ENCODE results near the gene FAM120A. TPM values are rescaled to one million over a fixed set of nuclear protein-coding genes. Genes with fewer than 3 reads are reported as not detected.

Gene FAM120A
- total and polyA plus RNA-seq, 9 of the 15 experiments (the other 6 are each of a cell fraction or from before 2014, with no cell fraction given): 8.7 to 71.0 (median 42.2) TPM

DNA sequence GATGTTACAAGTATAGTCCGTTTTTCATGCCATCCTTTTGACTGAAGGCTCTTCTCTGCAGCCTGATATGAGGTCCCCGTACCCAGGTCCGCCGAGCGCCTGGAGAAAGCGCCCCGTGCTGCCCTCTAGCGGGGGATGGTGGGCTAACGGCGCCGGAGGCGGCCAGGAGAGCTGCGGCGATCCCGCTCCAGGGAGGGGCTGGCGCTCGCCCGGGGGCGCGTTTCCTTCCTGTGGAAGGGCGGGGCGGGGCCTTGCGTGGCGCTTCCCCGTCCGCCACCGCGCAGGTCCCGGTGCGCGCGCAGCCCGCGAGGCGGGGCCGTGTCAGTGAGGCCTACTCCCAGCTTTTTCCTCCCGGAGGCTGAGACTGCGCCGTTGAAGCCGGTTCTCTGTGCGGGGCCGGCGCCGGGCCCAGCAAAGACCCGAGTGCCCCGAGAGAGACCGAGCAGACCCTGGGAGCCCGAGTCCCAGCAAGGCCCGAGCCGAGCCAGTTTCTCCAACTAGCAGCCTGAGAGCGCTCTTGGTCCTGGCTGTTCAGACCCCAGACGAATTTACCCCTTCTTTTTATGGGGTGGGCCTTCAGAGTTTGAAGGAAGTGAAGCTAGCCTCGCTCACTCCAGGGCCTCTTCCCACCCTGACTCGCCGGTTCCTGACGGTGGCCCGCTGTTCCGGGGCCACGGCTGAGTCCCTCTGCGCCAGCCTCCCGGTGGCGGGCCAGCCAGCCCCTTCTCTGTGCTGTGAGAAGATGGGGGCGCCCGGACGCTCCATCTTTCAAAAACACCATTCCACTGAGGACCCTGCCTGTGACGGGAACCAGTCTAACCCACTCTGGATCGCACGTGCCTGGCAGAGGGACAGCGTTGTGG, 115.2 kb downstream of the FAM120A start:
- H3K79me2 ChIP-seq (ENCODE audit: control insufficient read depth, insufficient read depth, low read length): no peaks in the 10 kb centered on the region; the same call in 2 of the 3 replicates
- peak; percentile 99 for ATAC-seq
- peak overlapping the region; percentile 89 for H3K4me2 ChIP-seq (ENCODE audit: insufficient read depth, low read length)
- POLR2A ChIA-PET: interaction anchor here (0.7 to 1.8 kb wide), 12 partner anchors 8 to 57 kb away, joined by 3 to 6 read pairs (median 4); partner anchors contain the start of gene PHF2
- TSS peak; percentile 79 for BruUV-seq (replicated peaks)
- no peaks in the 10 kb centered on the region for H3K27me3 ChIP-seq (ENCODE audit: control insufficient read depth in 2 of 2, insufficient read depth in 2 of 2, low read length in 2 of 2)
- CTCF ChIA-PET (ENCODE audit: low intra/inter-chr PET ratio): interaction anchor here (0.7 kb wide), 1 partner anchor 401 kb away, joined by 4 read pairs; no protein-coding TSS in a partner anchor
- H3K9me1 ChIP-seq (ENCODE audit: control insufficient read depth, insufficient read depth, low read length): no peaks in the 10 kb centered on the region
- H4K20me1 ChIP-seq (replicated peaks; ENCODE audit: control insufficient read depth, insufficient read depth, low read length): no peaks in the 10 kb centered on the region
- H3K27ac ChIP-seq (ENCODE audit: extremely low read depth, low read depth, low read length): peak overlapping the region; percentile 77
- intact Hi-C loops (cut with micrococcal nuclease) (loop anchor here (1.0 to 10.0 kb wide), 2 partner anchors 113 to 402 kb away; partner anchors contain the start of gene FAM120AOS), in situ Hi-C loops (cut with MboI) (no loop called here)
- H3K4me1 ChIP-seq (replicated peaks in 1 of 2; ENCODE audit: control insufficient read depth in 2 of 2, insufficient read depth in 2 of 2, low read length in 2 of 2): peaks cover 7 to 13% of the 10 kb centered on the region in 2 experiments; a peak in 4 of 5 replicates
- peak; percentile 97 to 98 (median 98) for DNase-seq (ENCODE audit: extremely low read depth in 1 of 4, low spot score in 3 of 4)
- H3K36me3 ChIP-seq (ENCODE audit: control insufficient read depth, insufficient read depth, low read length): peaks cover 32% of the 10 kb centered on the region
- peak; percentile 90 for FAIRE-seq
- no peaks in the 10 kb centered on the region for H3K9me3 ChIP-seq (replicated peaks; ENCODE audit: control insufficient read depth, insufficient read depth, low read depth, low read length)
- WGBS (ENCODE audit: insufficient coverage, low coverage, missing lambda C conversion rate): 2% methylated on average over 59 of the region's 69 CpGs
- H3K4me3 ChIP-seq: peak overlapping the region; percentile 48
- peak overlapping the region; percentile 86 to 89 for H3K9ac ChIP-seq (ENCODE audit: insufficient read depth in 1 of 2, low read depth in 2 of 2, low read length in 2 of 2)
- H2AFZ ChIP-seq (ENCODE audit: low read depth, low read length): peak overlapping the region; percentile 85
- TF ChIP-seq SMAD1 (IDR thresholded peaks at IDR 0.05; ENCODE audit: low read depth, low read length, partially characterized antibody): peak; percentile 44
- peak; percentile 84 for TF ChIP-seq GABPA (tag; conservative IDR thresholded peaks at IDR 0.05; ENCODE audit: low read depth)
- TF ChIP-seq CC2D1A (IDR thresholded peaks at IDR 0.05): no peak
- TF ChIP-seq, protein P1, sequence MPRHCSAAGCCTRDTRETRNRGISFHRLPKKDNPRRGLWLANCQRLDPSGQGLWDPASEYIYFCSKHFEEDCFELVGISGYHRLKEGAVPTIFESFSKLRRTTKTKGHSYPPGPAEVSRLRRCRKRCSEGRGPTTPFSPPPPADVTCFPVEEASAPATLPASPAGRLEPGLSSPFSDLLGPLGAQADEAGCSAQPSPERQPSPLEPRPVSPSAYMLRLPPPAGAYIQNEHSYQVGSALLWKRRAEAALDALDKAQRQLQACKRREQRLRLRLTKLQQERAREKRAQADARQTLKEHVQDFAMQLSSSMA (CRISPR knock-in tag; IDR thresholded peaks at IDR 0.05): no peak
- TF ChIP-seq MTA1 (IDR thresholded peaks at IDR 0.05; ENCODE audit: borderline replicate concordance): no peak
- TF ChIP-seq, protein P2, sequence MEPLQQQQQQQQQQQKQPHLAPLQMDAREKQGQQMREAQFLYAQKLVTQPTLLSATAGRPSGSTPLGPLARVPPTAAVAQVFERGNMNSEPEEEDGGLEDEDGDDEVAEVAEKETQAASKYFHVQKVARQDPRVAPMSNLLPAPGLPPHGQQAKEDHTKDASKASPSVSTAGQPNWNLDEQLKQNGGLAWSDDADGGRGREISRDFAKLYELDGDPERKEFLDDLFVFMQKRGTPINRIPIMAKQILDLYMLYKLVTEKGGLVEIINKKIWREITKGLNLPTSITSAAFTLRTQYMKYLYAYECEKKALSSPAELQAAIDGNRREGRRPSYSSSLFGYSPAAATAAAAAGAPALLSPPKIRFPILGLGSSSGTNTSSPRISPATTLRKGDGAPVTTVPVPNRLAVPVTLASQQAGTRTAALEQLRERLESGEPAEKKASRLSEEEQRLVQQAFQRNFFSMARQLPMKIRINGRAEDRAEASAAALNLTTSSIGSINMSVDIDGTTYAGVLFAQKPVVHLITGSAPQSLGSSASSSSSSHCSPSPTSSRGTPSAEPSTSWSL (CRISPR knock-in tag; IDR thresholded peaks at IDR 0.05; ENCODE audit: borderline replicate concordance): no peak
- TF ChIP-seq BRD9 (IDR thresholded peaks at IDR 0.05; ENCODE audit: low read depth, partially characterized antibody): no peak
- no peak for TF ChIP-seq PTBP1 (IDR thresholded peaks at IDR 0.05; ENCODE audit: low read depth, low read length)
- TF ChIP-seq ZNF57 (CRISPR knock-in tag; IDR thresholded peaks at IDR 0.05): no peak
- TF ChIP-seq, protein P3, sequence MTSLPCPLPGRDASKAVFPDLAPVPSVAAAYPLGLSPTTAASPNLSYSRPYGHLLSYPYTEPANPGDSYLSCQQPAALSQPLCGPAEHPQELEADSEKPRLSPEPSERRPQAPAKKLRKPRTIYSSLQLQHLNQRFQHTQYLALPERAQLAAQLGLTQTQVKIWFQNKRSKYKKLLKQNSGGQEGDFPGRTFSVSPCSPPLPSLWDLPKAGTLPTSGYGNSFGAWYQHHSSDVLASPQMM (CRISPR knock-in tag; IDR thresholded peaks at IDR 0.05): no peak
- TF ChIP-seq ZBTB17 (CRISPR knock-in tag; IDR thresholded peaks at IDR 0.05): 0 out of 2 replicates have a peak, but pooled peaks have one; percentile 20
- TF ChIP-seq BHLHE40 (IDR thresholded peaks at IDR 0.05; ENCODE audit: low read length): peak; percentile 43
- TF ChIP-seq POLR3A (IDR thresholded peaks at IDR 0.05; ENCODE audit: borderline replicate concordance, extremely low read depth, insufficient read depth, insufficient read length): no peak
- no peak for TF ChIP-seq MYBL2 (IDR thresholded peaks at IDR 0.05; ENCODE audit: low read depth)
- TF ChIP-seq MYBL2 (CRISPR knock-in tag; IDR thresholded peaks at IDR 0.05; ENCODE audit: borderline replicate concordance): no peak
- TF ChIP-seq YY1 (IDR thresholded peaks at IDR 0.05; ENCODE audit: borderline replicate concordance in 1 of 3, control insufficient read depth in 1 of 3, extremely low read depth in 1 of 3, insufficient read depth in 3 of 3, insufficient read length in 1 of 3, insufficient replicate concordance in 2 of 3, low read depth in 1 of 3, low read length in 2 of 3): peak in 2 of 3 experiments; percentile 19 to 46
